Activated naive CD4-positive, alpha-beta T cell treated with anti-CD3 and anti-CD28 coated beads for 36 hours (primary cell): Measurements from ENCODE around the gene PRSS3. TPM values are rescaled to one million over a fixed set of nuclear protein-coding genes. Genes with fewer than 3 reads are reported as not detected.
A peak's percentile ranks its signal among the peaks of the same experiment; 100 is the strongest.
"Not testable (repeated sequence)": the region's sequence is repeated elsewhere in the genome, so short reads cannot be mapped to it uniquely, and the experiment has no call there.

Source experiments
- CTCF ChIA-PET: fragments of 350-600 bp; sonication (Branson Sonifier 250); formaldehyde crosslinking; loops from one replicate; lab custom pipeline; 2021; ENCODE audit warnings: antibody characterized with exemption; lab: Charles Lee
- DNase-seq: peaks from one replicate; pipeline ENCODE4 v3.0.0-alpha.2; 2020
- H3K27ac Mint-ChIP-seq: one replicate; pipeline ENCODE4 v1.8.0; 2021; ENCODE audit warnings: mild to moderate bottlenecking, mixed read lengths
- H3K27me3 Mint-ChIP-seq: one replicate; pipeline ENCODE4 v1.8.0; 2021; ENCODE audit warnings: low read depth, mixed read lengths
- H3K36me3 Mint-ChIP-seq: one replicate; pipeline ENCODE4 v1.8.0; 2021; ENCODE audit warnings: low read depth, mixed read lengths
- H3K4me1 Mint-ChIP-seq: one replicate; pipeline ENCODE4 v1.8.0; 2021; ENCODE audit warnings: low read depth, mixed read lengths
- H3K4me3 Mint-ChIP-seq: one replicate; pipeline ENCODE4 v1.8.0; 2021; ENCODE audit warnings: mild to moderate bottlenecking, moderate library complexity, mixed read lengths
- H3K9me3 Mint-ChIP-seq: one replicate; pipeline ENCODE4 v1.8.0; 2021; ENCODE audit warnings: mixed read lengths
- intact Hi-C: fragments of 100-400 bp; cut with micrococcal nuclease; formaldehyde crosslinking; loops from one replicate; pipeline ENCODE4 v1.15.1; 2023
- total RNA-seq, 2 experiments: library from RNA; stranded (reverse); gene quantifications; one replicate each; pipeline ENCODE4 v1.2.3, GENCODE V29; 2021

Gene PRSS3
- total RNA-seq, 2 experiments from 2014 or later = not detected

DNA sequence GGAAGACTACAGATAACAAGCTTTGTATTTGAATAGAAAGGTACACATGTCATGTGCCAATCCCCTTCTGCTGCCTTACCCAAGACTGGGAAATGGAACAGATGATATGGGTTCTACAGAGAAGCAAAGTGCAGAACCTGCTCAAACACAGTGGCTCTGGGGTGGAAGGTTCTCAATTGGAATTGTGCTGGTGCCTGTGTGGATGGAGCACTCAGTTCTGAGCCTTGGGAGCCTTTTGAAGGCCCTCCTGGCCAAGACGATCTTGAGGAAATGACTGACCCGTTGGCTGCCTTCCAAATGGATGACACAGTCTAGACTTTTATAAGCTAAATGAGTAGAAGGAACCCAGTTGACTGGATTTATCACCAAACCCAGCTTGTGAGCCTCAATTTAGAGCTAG is 4.2 kb upstream of the PRSS3 start:
- no peaks in the 10 kb centered on the region for H3K36me3 Mint-ChIP-seq
- peaks cover 5% of the 10 kb centered on the region for H3K4me1 Mint-ChIP-seq
- intact Hi-C loops = no loop called here
- H3K27ac Mint-ChIP-seq = no peak overlapping the region
- CTCF ChIA-PET = interaction anchor here (1.2 to 2.2 kb wide), 2 partner anchors 12 to 167 kb away, joined by 3 to 7 read pairs; no protein-coding TSS in a partner anchor
- no peaks in the 10 kb centered on the region for H3K27me3 Mint-ChIP-seq
- H3K9me3 Mint-ChIP-seq = no peaks in the 10 kb centered on the region
- no peak overlapping the region for H3K4me3 Mint-ChIP-seq
- DNase-seq = no peak

DNA sequence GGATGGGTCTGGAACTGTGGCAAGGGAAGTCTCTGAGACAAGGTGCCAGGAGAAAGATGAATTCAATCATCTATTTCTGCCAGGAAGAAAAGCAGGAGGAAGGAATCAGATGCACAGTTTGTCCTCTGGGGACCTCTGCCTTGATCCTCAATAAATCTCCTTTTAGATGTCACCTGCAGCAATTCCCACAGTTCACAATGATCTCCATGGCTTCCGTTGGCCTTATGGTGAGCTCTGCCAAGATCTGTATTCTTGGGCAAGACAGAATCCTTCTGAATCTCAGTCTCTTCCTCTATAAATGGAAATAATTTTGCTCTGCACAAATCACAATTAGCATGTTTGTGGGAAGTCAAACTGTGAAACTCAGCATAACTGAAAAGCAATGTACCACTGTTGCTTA is 1.9 kb upstream of the PRSS3 start:
- H3K27me3 Mint-ChIP-seq = peaks cover 13% of the 10 kb centered on the region
- H3K4me1 Mint-ChIP-seq, H3K27ac Mint-ChIP-seq, H3K4me3 Mint-ChIP-seq, H3K36me3 Mint-ChIP-seq, H3K9me3 Mint-ChIP-seq, DNase-seq, intact Hi-C loops: not testable (repeated sequence)
- CTCF ChIA-PET = interaction anchor here (1.0 to 1.1 kb wide), 2 partner anchors 15 to 16 kb away, joined by 3 to 9 read pairs; no protein-coding TSS in a partner anchor

DNA sequence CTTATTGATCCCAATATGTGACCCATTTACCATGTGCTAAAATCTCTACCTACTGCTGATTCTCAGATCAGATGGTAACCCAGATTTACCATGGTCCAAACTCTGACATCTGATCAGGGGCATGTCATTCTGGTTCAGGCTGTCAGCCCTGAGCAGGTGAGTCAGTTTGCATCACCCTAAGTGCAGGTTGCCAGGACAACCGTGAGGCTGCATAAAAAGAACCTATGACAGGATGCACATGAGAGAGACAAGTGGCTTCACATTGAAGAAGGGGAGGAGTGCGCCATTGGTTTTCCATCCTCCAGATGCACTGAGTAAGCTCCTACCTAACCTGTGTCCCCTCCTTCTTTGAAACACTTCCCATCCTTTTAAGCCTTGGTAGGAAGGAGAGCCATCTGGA is 801 bp upstream of the PRSS3 start:
- Mint-ChIP-seq H3K36me3 (no peaks in the 10 kb centered on the region), H3K4me3 (no peak overlapping the region), H3K27me3 (peaks cover 13% of the 10 kb centered on the region), H3K9me3 (no peaks in the 10 kb centered on the region), H3K4me1 (peaks cover 5% of the 10 kb centered on the region), H3K27ac (no peak overlapping the region)
- intact Hi-C loops = no loop called here
- DNase-seq = peak; percentile 68
- CTCF ChIA-PET = interaction anchor here (0.7 to 1.0 kb wide), 2 partner anchors 16 to 575 kb away, joined by 3 read pairs; no protein-coding TSS in a partner anchor

DNA sequence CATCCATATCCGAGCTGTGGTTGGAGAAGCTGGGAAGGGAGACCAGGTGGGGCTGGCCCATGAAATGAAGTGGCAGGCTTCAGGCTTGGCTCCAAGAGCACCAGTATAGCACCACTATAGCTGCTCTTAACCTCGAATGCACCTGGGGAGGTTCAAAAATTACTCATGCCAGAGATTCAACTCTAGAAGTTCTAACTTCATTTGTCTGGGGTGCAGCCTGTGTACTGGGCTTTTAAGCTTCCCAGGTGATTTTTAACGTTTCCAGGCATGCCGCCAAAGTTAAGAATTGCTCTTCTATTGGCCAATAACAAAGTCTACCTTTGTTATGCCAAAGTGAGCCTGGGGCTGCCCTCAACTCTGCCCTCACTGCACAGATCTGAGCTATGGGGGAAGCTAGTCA is 458 bp downstream of the PRSS3 start:
- no peaks in the 10 kb centered on the region for H3K9me3 Mint-ChIP-seq
- DNase-seq = no peak
- no peak overlapping the region for H3K4me3 Mint-ChIP-seq
- no peak overlapping the region for H3K27ac Mint-ChIP-seq
- H3K4me1 Mint-ChIP-seq = peaks cover 5% of the 10 kb centered on the region
- peaks cover 13% of the 10 kb centered on the region for H3K27me3 Mint-ChIP-seq
- intact Hi-C loops = no loop called here
- CTCF ChIA-PET = no interaction called here
- no peaks in the 10 kb centered on the region for H3K36me3 Mint-ChIP-seq

DNA sequence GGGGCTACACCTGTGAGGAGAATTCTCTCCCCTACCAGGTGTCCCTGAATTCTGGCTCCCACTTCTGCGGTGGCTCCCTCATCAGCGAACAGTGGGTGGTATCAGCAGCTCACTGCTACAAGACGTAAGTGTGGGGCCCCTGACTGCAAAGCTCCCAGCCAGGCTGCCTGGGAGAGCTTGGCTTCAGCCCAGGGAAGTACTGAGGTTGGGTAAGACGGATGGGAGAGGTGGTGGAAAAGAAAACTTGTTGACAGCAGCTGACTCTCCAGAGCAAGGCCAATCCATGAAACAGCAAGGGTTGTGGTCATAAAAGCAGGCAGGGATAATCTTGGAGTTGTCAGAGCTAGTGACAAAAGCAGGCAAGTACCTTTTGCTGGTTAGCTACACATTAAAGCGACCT is 1.3 kb downstream of the PRSS3 start:
- H3K4me3 Mint-ChIP-seq, CTCF ChIA-PET, H3K9me3 Mint-ChIP-seq, H3K36me3 Mint-ChIP-seq, intact Hi-C loops, H3K27ac Mint-ChIP-seq, DNase-seq, H3K4me1 Mint-ChIP-seq: not testable (repeated sequence)
- peaks cover 13% of the 10 kb centered on the region for H3K27me3 Mint-ChIP-seq

DNA sequence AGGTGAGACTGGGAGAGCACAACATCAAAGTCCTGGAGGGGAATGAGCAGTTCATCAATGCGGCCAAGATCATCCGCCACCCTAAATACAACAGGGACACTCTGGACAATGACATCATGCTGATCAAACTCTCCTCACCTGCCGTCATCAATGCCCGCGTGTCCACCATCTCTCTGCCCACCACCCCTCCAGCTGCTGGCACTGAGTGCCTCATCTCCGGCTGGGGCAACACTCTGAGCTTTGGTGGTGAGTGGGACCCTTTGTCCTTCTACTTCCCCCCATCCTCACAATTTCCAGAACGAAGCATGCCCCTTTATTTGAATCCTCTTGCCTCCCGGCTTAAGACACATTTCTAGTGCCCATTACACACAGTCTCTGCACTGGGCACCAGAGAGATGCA is 2.5 kb downstream of the PRSS3 start:
- Mint-ChIP-seq H3K9me3 (no peaks in the 10 kb centered on the region), H3K36me3 (no peaks in the 10 kb centered on the region)
- CTCF ChIA-PET = no interaction called here

DNA sequence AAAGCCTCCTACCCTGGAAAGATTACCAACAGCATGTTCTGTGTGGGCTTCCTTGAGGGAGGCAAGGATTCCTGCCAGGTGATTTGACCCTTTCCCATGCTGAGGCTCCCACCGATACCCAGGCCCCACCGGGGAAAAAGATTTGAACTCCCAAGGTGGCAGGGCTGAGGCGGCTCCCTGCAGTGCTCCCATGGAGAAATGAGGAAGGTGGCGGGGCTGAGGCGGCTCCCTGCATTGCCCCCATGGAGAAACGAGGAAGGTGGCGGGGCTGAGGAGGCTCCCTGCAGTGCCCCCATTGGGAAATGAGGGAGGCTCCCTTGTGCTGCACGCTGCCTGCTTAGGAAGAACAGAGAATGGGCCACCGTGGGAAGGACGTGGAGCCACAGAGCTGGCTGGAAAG is 3.2 kb downstream of the PRSS3 start:
- H3K4me1 Mint-ChIP-seq = peaks cover 5% of the 10 kb centered on the region
- peaks cover 13% of the 10 kb centered on the region for H3K27me3 Mint-ChIP-seq
- H3K9me3 Mint-ChIP-seq = no peaks in the 10 kb centered on the region
- no peak overlapping the region for H3K4me3 Mint-ChIP-seq
- H3K27ac Mint-ChIP-seq = no peak overlapping the region
- H3K36me3 Mint-ChIP-seq = no peaks in the 10 kb centered on the region
- CTCF ChIA-PET = interaction anchor here (0.6 kb wide), 1 partner anchor 285 kb away, joined by 3 read pairs; no protein-coding TSS in a partner anchor
- no peak for DNase-seq
- intact Hi-C loops = no loop called here

More for the DNA sequence above, 2.5 kb downstream of the PRSS3 start:
- intact Hi-C loops = no loop called here
- Mint-ChIP-seq H3K4me1 (peaks cover 5% of the 10 kb centered on the region), H3K27me3 (peaks cover 13% of the 10 kb centered on the region), H3K27ac (no peak overlapping the region), H3K4me3 (no peak overlapping the region)
- DNase-seq = no peak

DNA sequence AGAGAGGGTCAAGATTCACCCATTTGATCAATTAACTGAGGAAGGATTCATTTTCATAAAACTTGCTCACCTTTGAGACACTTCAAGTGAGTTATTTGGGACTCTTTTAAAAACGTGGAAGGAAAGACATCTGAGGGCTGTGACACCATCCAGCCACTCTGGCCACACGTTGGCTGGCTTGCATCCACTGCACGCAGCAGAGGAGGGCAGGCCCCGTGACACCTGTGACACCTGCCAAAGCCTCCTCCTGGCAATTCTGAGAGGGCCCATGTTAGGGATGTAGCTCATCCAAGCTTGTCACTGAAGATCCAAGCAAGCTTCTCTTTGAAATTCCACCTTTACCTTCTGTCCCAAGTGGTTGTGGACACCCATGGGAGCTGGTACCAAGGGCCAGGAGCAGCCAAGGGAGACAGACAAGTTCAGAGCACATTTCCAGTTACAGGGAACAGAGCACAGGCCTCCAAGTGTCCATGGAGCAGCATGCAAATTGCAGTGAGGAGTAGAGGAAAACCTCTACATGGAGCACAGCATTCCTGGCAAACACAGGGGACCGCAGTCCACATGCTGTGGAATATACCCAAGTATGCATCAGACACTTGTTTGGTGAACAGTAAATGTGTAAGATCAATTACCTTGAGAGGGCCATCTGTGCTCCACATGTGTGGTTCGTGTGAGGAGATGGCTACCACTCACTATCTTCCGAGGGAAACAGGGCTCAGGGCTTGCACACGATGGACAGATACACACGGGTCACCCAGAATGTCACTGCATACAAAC is 4.8 kb downstream of the PRSS3 start:
- CTCF ChIA-PET = no interaction called here
- H3K27ac Mint-ChIP-seq = no peak overlapping the region
- no peak overlapping the region for H3K4me3 Mint-ChIP-seq
- H3K9me3 Mint-ChIP-seq = no peaks in the 10 kb centered on the region
- H3K4me1 Mint-ChIP-seq = no peaks in the 10 kb centered on the region
- H3K36me3 Mint-ChIP-seq = no peaks in the 10 kb centered on the region
- intact Hi-C loops = no loop called here
- DNase-seq = no peak
- H3K27me3 Mint-ChIP-seq = peaks cover 13% of the 10 kb centered on the region

DNA sequence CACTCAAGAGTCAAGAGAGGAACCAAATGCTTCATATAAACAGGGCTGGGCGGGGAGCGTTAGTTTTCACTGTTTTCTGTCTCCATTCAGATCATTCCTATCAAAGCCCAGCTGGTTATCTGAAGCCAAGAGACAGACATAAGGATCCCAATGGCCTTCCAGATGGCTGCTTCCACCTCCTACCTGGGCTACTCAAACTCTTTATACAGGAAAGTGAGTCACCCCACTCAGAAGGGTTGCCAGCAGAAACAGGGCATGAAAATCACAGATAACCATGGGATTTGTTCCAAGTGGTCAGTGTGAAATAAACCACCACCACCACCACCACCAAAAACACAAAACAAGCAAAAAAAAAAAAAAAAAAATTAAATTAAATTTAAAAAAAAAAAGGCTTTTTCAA is 5.5 kb downstream of the PRSS3 start:
- Mint-ChIP-seq H3K9me3 (no peaks in the 10 kb centered on the region), H3K4me1 (no peaks in the 10 kb centered on the region), H3K27ac (no peak overlapping the region), H3K4me3 (no peak overlapping the region), H3K36me3 (no peaks in the 10 kb centered on the region), H3K27me3 (peaks cover 13% of the 10 kb centered on the region)
- CTCF ChIA-PET = interaction anchor here (0.6 kb wide), 1 partner anchor 178 kb away, joined by 3 read pairs; no protein-coding TSS in a partner anchor
- DNase-seq = no peak
- intact Hi-C loops = no loop called here

DNA sequence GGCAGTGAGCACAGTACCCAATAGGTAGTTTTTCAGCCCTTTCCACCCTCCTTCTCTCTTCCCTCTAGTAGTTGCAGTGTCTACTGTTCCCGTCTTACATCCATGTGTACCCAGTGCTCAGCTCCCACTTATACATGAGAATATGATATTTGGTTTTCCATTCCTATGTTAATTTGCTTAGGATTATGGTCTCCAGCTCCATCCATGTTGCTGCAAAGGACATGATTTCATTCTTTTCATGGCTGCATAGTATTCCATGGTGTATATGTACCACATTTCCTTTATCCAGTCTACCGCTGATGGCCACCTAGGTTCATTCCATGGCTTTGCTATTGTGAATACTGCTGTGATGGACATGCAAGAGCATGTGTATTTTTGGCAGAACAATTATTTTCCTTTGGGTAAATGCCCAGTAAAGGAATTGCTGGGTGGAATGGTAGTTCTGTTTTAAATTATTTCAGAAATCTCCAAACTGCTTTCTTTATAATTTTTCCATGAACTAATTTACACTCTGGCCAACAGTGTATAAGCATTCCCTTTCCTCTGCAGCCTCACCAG is 6.7 kb downstream of the PRSS3 start:
- H3K36me3 Mint-ChIP-seq, DNase-seq, H3K27me3 Mint-ChIP-seq, CTCF ChIA-PET, H3K27ac Mint-ChIP-seq, H3K9me3 Mint-ChIP-seq, intact Hi-C loops, H3K4me3 Mint-ChIP-seq, H3K4me1 Mint-ChIP-seq: not testable (repeated sequence)

DNA sequence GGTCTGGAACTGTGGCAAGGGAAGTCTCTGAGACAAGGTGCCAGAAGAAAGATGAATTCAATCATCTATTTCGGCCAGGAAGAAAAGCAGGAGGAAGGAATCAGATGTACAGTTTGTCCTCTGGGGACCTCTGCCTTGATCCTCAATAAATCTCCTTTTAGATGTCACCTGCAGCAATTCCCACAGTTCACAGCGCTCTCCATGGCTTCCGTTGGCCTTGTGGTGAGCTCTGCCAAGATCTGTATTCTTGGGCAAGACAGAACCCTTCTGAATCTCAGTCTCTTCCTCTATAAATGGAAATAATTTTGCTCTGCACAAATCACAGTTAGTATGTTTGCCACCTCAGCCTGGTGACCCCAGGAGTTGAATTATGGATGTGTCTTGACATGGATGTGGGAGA is 8.8 kb downstream of the PRSS3 start:
- CTCF ChIA-PET = interaction anchor here (0.6 to 1.2 kb wide), 2 partner anchors 11 to 124 kb away, joined by 4 read pairs; no protein-coding TSS in a partner anchor
- DNase-seq, H3K4me3 Mint-ChIP-seq, intact Hi-C loops, H3K36me3 Mint-ChIP-seq, H3K4me1 Mint-ChIP-seq, H3K27me3 Mint-ChIP-seq, H3K27ac Mint-ChIP-seq, H3K9me3 Mint-ChIP-seq: not testable (repeated sequence)

DNA sequence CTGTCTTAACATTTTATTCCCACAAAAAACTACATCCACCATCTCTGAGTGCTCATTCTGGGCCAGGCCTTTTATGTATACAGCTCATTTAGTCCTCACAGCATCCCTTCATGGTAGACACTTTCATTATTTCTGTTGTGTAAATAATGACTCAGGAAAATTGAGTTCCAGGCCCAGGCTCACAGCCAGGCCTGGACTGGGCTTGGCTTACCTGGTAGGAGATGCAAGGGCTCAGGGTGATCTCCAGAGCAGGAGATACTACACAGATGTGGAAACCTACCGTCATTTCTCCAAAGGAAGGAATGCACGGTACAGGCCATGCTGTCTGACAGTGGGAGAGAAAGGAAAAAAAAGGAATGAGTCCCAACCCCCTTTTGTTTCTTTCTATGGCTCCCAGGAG is 11.8 kb downstream of the PRSS3 start:
- H3K9me3 Mint-ChIP-seq, H3K36me3 Mint-ChIP-seq, H3K27ac Mint-ChIP-seq, DNase-seq, H3K27me3 Mint-ChIP-seq, H3K4me3 Mint-ChIP-seq, intact Hi-C loops, CTCF ChIA-PET, H3K4me1 Mint-ChIP-seq: not testable (repeated sequence)

DNA sequence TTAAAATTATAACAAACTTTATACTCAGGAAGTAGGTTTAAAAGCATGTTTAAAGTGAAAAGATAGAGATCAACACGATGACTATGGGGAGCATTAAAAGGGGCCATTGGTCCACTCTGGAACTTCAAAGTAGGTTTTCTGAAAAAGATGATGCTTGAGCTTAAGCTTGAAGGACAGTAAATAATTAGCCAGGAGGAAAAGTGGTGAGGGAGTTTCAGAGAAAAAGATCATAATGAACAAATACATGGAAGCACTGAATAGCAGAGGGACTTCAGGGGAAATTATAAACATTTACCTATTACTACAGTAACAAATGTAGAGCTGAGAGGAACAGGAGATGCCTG is 13.6 kb downstream of the PRSS3 start:
- DNase-seq, H3K4me3 Mint-ChIP-seq, H3K9me3 Mint-ChIP-seq, H3K27me3 Mint-ChIP-seq, H3K36me3 Mint-ChIP-seq, H3K4me1 Mint-ChIP-seq, intact Hi-C loops, H3K27ac Mint-ChIP-seq, CTCF ChIA-PET: not testable (repeated sequence)
